GM12872 (cell line): ENCODE measurements around the gene DMD.

ENCODE experiments used
- CTCF ChIP-seq: IDR thresholded peaks from 3 replicates; pipeline ENCODE4 v1.5.1; 2011; ENCODE audit warnings: low read depth, mild to moderate bottlenecking, low read length, moderate library complexity; ENCODE audit not compliant: insufficient read depth

Gene DMD

GRCh38 chrX:32894679-32895078 is 316.7 kb downstream of the DMD start:
- TF ChIP-seq CTCF, result no peak

DNA sequence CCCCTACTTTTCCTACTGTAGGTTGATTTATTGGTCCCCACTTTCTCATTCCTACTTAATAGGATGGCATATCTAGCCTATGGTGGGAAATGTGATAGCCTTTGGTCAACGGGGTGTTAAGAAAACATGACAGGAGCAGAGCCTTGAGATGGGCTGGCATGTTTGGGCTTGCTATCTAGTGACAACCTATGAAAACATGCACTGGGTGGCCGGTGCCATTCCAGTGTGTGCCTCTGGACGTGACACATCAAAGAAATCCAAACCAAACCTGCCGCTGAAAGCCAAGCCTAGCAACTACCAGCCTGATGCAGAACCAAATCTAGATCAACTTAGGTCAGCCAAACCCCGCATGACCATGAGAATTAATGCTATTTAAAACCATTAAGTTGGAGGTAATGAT is 317.6 kb downstream of the DMD start:
- no peak for TF ChIP-seq CTCF

DNA sequence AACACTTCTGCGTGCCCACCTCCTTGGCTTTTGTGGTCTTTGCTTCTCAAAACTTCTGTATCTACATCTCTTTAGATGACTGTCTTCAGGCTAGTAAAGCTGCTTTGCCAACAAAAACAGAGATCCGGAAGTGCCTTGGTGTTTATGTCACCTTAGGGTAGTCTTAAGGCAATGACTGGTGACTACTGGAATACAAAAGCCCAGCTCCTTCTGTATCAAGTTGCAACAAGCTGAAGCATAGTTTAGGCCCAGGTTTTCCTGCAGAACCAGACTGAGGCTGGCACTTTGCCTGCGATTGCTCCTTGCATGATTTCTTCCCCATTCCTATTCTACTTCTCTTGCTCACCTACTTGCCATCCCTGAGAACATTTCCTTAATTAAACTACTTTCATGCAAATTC is 333.8 kb downstream of the DMD start:
- TF ChIP-seq CTCF, result no peak

DNA sequence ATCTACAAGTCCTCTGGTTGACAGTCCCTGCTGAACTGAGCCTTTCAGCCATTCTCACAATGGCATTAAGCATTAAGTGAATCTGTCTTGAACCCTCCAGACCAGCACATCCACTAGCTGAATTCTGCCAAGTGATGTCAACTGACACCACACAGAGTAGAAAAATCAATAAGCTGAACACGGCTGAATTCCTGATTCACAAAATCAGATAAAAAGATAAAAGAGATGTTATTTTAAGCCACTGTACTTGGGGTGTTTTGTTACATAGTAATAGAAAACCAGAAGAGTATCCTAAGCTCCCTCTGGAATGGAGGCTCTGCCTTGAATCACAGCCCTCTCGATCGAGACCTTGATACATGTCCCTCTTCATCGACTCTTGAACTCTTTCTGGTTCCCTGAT is 336.5 kb downstream of the DMD start:
- TF ChIP-seq CTCF, result no peak

GRCh38 chrX:32873786-32874185 is 337.6 kb downstream of the DMD start:
- no peak for TF ChIP-seq CTCF

DNA sequence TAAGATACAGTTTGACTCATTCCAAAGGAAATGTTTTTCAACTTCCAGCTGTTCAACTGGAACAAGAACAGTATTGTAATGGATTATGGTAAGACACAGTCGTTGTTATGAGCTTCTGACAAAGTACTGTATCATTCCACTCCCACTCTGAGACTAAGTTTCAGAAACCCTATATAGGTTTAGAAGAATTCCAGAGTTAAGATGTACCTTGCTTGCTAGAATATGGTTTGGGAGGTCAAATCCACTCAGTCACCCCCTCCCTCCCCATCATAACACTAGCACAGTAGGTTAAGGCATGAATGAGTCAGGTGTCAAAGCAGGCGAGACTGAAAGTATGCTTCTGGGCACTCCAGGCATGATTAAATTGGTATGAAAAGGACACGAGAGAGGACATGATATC is 339.7 kb downstream of the DMD start:
- TF ChIP-seq CTCF, result no peak

GRCh38 chrX:32868524-32868895 is 342.8 kb downstream of the DMD start:
- TF ChIP-seq CTCF, result no peak

DNA sequence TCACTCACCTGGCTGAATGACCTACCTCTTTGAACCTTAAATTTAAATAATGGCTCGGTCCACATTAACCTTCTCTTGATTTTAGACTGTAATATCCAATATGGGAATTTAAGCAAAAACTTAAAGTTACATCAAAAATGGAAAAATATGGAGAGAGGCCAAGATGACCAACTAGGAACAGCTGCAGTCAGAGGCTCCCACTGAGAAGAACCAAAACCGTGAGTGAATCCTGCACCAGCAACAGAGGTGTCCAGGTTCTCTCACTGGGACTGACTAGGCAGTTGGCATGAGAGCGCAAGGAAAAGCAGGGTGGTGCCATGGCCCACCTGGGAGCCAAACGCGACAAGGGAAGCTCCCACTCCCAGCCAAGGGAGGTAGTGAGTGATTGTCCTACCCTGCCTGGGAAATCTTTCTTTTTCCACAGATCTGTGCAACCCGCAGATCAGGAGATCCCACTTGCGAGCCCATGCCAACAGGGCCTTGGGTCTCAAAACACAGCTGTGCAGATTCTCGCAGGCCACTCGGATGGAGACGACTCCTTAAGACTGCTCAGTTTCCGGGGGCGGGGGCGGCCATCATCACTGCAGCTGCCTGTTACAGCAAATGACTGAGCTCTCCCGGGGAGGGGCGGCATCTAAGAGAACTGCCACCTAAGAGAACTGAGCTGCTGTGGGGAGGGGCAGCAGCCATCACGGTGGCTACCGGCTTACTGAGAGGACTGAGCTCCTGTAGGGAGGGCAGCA is 343.4 kb downstream of the DMD start:
- TF ChIP-seq CTCF, result no peak
